ENCODE results near the gene DDX1. TPM values are rescaled to one million over a fixed set of nuclear protein-coding genes. Genes with fewer than 3 reads are reported as not detected.

Gene DDX1
- total and polyA plus RNA-seq, 9 of the 15 experiments (the other 6 are each of a cell fraction or from before 2014, with no cell fraction given) = 116 to 277 (median 232) TPM

DNA sequence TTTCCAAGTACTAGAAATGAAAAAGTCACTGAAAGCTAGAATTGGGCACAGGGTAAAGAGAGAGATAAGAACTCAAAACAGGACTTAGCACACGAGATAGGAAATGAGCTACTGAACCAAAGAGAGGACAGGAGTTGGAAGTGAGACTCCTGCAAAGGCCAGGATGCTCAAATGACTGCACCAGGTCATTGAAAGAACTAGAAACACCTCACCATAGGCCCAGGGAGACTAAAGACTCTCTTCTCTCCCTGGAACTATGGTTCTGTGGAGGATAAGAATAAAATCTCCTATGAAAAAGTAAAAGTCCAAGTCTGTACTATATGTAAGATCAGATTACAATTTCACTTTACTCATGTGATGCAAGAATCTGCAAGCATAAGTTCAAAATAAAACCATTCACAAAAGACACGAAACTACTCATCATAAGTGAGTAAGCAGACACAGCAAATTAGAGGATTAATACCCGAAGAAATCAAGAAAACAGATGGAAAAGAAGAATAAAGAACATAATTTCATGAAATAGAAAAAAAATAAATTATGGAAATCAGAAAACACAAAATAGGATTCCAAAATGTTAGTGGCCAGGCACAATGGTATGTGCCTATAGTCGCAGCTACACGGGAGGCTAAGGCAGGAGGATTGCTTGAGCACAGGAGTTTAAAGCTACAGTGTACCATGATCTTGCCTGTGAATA lies 37.0 kb upstream of the DDX1 start (continued):
- TF ChIP-seq, protein P1, sequence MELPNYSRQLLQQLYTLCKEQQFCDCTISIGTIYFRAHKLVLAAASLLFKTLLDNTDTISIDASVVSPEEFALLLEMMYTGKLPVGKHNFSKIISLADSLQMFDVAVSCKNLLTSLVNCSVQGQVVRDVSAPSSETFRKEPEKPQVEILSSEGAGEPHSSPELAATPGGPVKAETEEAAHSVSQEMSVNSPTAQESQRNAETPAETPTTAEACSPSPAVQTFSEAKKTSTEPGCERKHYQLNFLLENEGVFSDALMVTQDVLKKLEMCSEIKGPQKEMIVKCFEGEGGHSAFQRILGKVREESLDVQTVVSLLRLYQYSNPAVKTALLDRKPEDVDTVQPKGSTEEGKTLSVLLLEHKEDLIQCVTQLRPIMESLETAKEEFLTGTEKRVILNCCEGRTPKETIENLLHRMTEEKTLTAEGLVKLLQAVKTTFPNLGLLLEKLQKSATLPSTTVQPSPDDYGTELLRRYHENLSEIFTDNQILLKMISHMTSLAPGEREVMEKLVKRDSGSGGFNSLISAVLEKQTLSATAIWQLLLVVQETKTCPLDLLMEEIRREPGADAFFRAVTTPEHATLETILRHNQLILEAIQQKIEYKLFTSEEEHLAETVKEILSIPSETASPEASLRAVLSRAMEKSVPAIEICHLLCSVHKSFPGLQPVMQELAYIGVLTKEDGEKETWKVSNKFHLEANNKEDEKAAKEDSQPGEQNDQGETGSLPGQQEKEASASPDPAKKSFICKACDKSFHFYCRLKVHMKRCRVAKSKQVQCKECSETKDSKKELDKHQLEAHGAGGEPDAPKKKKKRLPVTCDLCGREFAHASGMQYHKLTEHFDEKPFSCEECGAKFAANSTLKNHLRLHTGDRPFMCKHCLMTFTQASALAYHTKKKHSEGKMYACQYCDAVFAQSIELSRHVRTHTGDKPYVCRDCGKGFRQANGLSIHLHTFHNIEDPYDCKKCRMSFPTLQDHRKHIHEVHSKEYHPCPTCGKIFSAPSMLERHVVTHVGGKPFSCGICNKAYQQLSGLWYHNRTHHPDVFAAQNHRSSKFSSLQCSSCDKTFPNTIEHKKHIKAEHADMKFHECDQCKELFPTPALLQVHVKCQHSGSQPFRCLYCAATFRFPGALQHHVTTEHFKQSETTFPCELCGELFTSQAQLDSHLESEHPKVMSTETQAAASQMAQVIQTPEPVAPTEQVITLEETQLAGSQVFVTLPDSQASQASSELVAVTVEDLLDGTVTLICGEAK (IDR thresholded peaks at IDR 0.05) = peak; percentile 10; the same call in 1 of the 2 replicates
- TF ChIP-seq, protein P1 (CRISPR knock-in tag; IDR thresholded peaks at IDR 0.05) = no peak
- TF ChIP-seq, protein P2, sequence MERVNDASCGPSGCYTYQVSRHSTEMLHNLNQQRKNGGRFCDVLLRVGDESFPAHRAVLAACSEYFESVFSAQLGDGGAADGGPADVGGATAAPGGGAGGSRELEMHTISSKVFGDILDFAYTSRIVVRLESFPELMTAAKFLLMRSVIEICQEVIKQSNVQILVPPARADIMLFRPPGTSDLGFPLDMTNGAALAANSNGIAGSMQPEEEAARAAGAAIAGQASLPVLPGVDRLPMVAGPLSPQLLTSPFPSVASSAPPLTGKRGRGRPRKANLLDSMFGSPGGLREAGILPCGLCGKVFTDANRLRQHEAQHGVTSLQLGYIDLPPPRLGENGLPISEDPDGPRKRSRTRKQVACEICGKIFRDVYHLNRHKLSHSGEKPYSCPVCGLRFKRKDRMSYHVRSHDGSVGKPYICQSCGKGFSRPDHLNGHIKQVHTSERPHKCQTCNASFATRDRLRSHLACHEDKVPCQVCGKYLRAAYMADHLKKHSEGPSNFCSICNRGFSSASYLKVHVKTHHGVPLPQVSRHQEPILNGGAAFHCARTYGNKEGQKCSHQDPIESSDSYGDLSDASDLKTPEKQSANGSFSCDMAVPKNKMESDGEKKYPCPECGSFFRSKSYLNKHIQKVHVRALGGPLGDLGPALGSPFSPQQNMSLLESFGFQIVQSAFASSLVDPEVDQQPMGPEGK (CRISPR knock-in tag; IDR thresholded peaks at IDR 0.05; ENCODE audit: borderline replicate concordance) = 0 out of 2 replicates have a peak, but pooled peaks have one; percentile 10
- TF ChIP-seq ZNF778 (CRISPR knock-in tag; IDR thresholded peaks at IDR 0.05) (no peak), HDAC3 (IDR thresholded peaks at IDR 0.05; ENCODE audit: borderline replicate concordance, partially characterized antibody) (no peak), POLR2B (IDR thresholded peaks at IDR 0.05; ENCODE audit: low read depth, partially characterized antibody) (no peak), ZNF584 (CRISPR knock-in tag; IDR thresholded peaks at IDR 0.05; ENCODE audit: low read depth) (peak; percentile 65), L3MBTL2 (IDR thresholded peaks at IDR 0.05) (peak; percentile 48; the same call in 1 of the 2 replicates), BHLHE40 (IDR thresholded peaks at IDR 0.05; ENCODE audit: low read length) (0 out of 2 replicates have a peak, but pooled peaks have one; percentile 16), HMG20B (CRISPR knock-in tag; IDR thresholded peaks at IDR 0.05) (no peak), KDM1A (IDR thresholded peaks at IDR 0.05) (no peak), TCF3 (CRISPR knock-in tag; IDR thresholded peaks at IDR 0.05) (0 out of 2 replicates have a peak, but pooled peaks have one; percentile 7), ZNF766 (CRISPR knock-in tag; conservative IDR thresholded peaks at IDR 0.05) (peak; percentile 74), ZNF589 (CRISPR knock-in tag; IDR thresholded peaks at IDR 0.05; ENCODE audit: low read depth) (peak; percentile 57; the same call in 1 of the 2 replicates)

Data from K562 (cell line).